Naive thymus-derived CD8-positive, alpha-beta T cell (primary cell): ENCODE results near the gene POLH. TPM values are rescaled to one million over a fixed set of nuclear protein-coding genes. Genes with fewer than 3 reads are reported as not detected.

Source experiments
- ATAC-seq, 2 donors: fragments of 150-1000 bp; cut with Tn5 transposase in 1 of 2; sonication (Bioruptor Pico), chemical (Tn5 transposase) in 1 of 2; 1 replicate in 1 of 2; 2 replicates in 1 of 2; pipeline ENCODE4 v1.10.0; 2021; ENCODE audit warnings: mild to moderate bottlenecking in 2 of 2, moderate library complexity in 2 of 2
- POLR2A ChIA-PET: fragments of 350-600 bp; sonication (Branson Sonifier 250); formaldehyde crosslinking; loops from one replicate; lab custom pipeline; 2021; ENCODE audit warnings: antibody characterized with exemption; lab: Charles Lee
- DNase-seq, 10 donors: peaks; one replicate each; pipeline versions ENCODE4 v3.0.0 to v3.0.0-alpha.2; 2020 to 2022
- H3K27ac Mint-ChIP-seq, 10 donors: one replicate each; pipeline ENCODE4 v1.8.0; 2020 to 2022; ENCODE audit warnings: mild to moderate bottlenecking in 10 of 10, mixed read lengths in 10 of 10, moderate library complexity in 4 of 10, inconsistent platforms in 1 of 10
- H3K27me3 Mint-ChIP-seq, 5 donors: one replicate each; pipeline ENCODE4 v1.8.0; 2021 to 2022; ENCODE audit warnings: mixed read lengths in 5 of 5
- H3K36me3 Mint-ChIP-seq, 3 donors: one replicate each; pipeline ENCODE4 v1.8.0; 2020 to 2022; ENCODE audit warnings: mixed read lengths in 3 of 3, mild to moderate bottlenecking in 2 of 3, inconsistent platforms in 1 of 3
- H3K4me1 Mint-ChIP-seq, 4 donors: one replicate each; pipeline ENCODE4 v1.8.0; 2021 to 2022; ENCODE audit warnings: mixed read lengths in 4 of 4
- H3K4me3 Mint-ChIP-seq, 10 donors: one replicate each; pipeline ENCODE4 v1.8.0; 2020 to 2022; ENCODE audit warnings: mild to moderate bottlenecking in 10 of 10, mixed read lengths in 10 of 10, moderate library complexity in 6 of 10, inconsistent platforms in 1 of 10
- H3K9me3 Mint-ChIP-seq, 9 donors: one replicate each; pipeline ENCODE4 v1.8.0; 2020 to 2022; ENCODE audit warnings: mixed read lengths in 9 of 9, mild to moderate bottlenecking in 3 of 9, inconsistent platforms in 1 of 9, moderate library complexity in 1 of 9
- polyA plus RNA-seq, 3 donors: library from polyadenylated mRNA; unstranded; fragments of 300-500 nt; fragmentation: Illumina TruSeq; gene quantifications; one replicate each; pipeline ENCODE4 v1.2.3, GENCODE V29; 2021
- total RNA-seq, 8 experiments: library from RNA in 2 of 8; stranded (reverse) in 2 of 8; gene quantifications; one replicate each; pipeline ENCODE4 v1.2.3 and lab custom pipeline; 2021 to 2026

Gene POLH
- total and polyA plus RNA-seq, 5 experiments from 2014 or later = 5.9 to 26.5 (median 18.9) TPM

- Mint-ChIP-seq H3K27me3 (no peaks in the 10 kb centered on the region), H3K9me3 (no peaks in the 10 kb centered on the region), H3K4me1 (peaks cover 0 to 12% (median 8%) of the 10 kb centered on the region in 4 donors), H3K27ac (peak overlapping the region in 4 of 10 donors; percentile 1 to 79 (median 60)), H3K4me3 (no peak overlapping the region), H3K36me3 (peaks cover 3 to 71% (median 13%) of the 10 kb centered on the region in 3 donors)
- POLR2A ChIA-PET = interaction anchor here (1.6 kb wide), 1 partner anchor 470 kb away, joined by 3 read pairs; no protein-coding TSS in a partner anchor
- DNase-seq (no peak), ATAC-seq (no peak)
Observed at GRCh38 chr6:43608807-43609206, 32.8 kb downstream of the POLH start.

GRCh38 chr6:43609402-43609801 lies 33.4 kb downstream of the POLH start:
- DNase-seq (no peak), ATAC-seq (no peak)
- peaks cover 0 to 12% (median 8%) of the 10 kb centered on the region in 4 donors for H3K4me1 Mint-ChIP-seq
- peaks cover 5 to 70% (median 10%) of the 10 kb centered on the region in 3 donors for H3K36me3 Mint-ChIP-seq
- H3K4me3 Mint-ChIP-seq = no peak overlapping the region
- POLR2A ChIA-PET = no interaction called here
- no peaks in the 10 kb centered on the region for H3K27me3 Mint-ChIP-seq
- peak overlapping the region in 2 of 10 donors; percentile 1 to 67 for H3K27ac Mint-ChIP-seq
- no peaks in the 10 kb centered on the region for H3K9me3 Mint-ChIP-seq

GRCh38 chr6:43610431-43610830 lies 34.4 kb downstream of the POLH start:
- Mint-ChIP-seq H3K27me3 (no peaks in the 10 kb centered on the region), H3K36me3 (peaks cover 5 to 69% (median 5%) of the 10 kb centered on the region in 3 donors), H3K9me3 (no peaks in the 10 kb centered on the region), H3K27ac (peak overlapping the region in 2 of 10 donors; percentile 30 to 86), H3K4me3 (no peak overlapping the region), H3K4me1 (peaks cover 0 to 12% (median 8%) of the 10 kb centered on the region in 4 donors)
- no peak for ATAC-seq
- DNase-seq = no peak
- POLR2A ChIA-PET = interaction anchor here (1.5 kb wide), 1 partner anchor 19 kb away, joined by 4 read pairs; the partner anchor contains the start of gene GTPBP2

- Mint-ChIP-seq H3K27ac (peak overlapping the region in 4 of 10 donors; percentile 9 to 85 (median 52)), H3K36me3 (peaks cover 4 to 47% (median 5%) of the 10 kb centered on the region in 3 donors), H3K27me3 (no peaks in the 10 kb centered on the region), H3K9me3 (no peaks in the 10 kb centered on the region), H3K4me1 (peaks cover 0 to 4% (median 1%) of the 10 kb centered on the region in 4 donors), H3K4me3 (no peak overlapping the region)
- ATAC-seq = no peak
- POLR2A ChIA-PET = interaction anchor here (0.9 to 1.6 kb wide), 3 partner anchors 12 to 55 kb away, joined by 3 to 6 read pairs (median 3); partner anchors contain the start of gene GTPBP2
- no peak for DNase-seq
Observed at GRCh38 chr6:43613721-43614395, 37.9 kb downstream of the POLH start.

GRCh38 chr6:43614396-43614730 lies 38.4 kb downstream of the POLH start:
- Mint-ChIP-seq H3K27me3 (no peaks in the 10 kb centered on the region), H3K4me3 (no peak overlapping the region), H3K36me3 (peaks cover 4 to 44% (median 5%) of the 10 kb centered on the region in 3 donors), H3K27ac (no peak overlapping the region), H3K9me3 (no peaks in the 10 kb centered on the region), H3K4me1 (peaks cover 0 to under 1% (median 0%) of the 10 kb centered on the region in 4 donors)
- DNase-seq = no peak
- no peak for ATAC-seq
- POLR2A ChIA-PET = interaction anchor here (0.9 to 1.6 kb wide), 3 partner anchors 12 to 55 kb away, joined by 3 to 6 read pairs (median 3); partner anchors contain the start of gene GTPBP2

GRCh38 chr6:43616725-43617472 lies 40.9 kb downstream of the POLH start:
- Mint-ChIP-seq H3K27me3 (no peaks in the 10 kb centered on the region), H3K27ac (peak overlapping the region in 5 of 10 donors; percentile 25 to 72 (median 57)), H3K36me3 (peaks cover 5 to 43% (median 7%) of the 10 kb centered on the region in 3 donors), H3K4me3 (no peak overlapping the region), H3K4me1 (peaks cover 0 to under 1% (median 0%) of the 10 kb centered on the region in 4 donors), H3K9me3 (no peaks in the 10 kb centered on the region)
- DNase-seq (no peak), ATAC-seq (no peak)
- POLR2A ChIA-PET = interaction anchor here (0.7 kb wide), 2 partner anchors 43 to 418 kb away, joined by 3 read pairs; no protein-coding TSS in a partner anchor

- POLR2A ChIA-PET = no interaction called here
- H3K4me1 Mint-ChIP-seq = peaks cover under 1 to 11% (median 5%) of the 10 kb centered on the region in 4 donors
- no peak for DNase-seq
Observed at GRCh38 chr6:43621078-43621835, 45.3 kb downstream of the POLH start.

GRCh38 chr6:43621836-43622180 lies 45.8 kb downstream of the POLH start:
- Mint-ChIP-seq H3K36me3 (peaks cover 0 to 57% (median 5%) of the 10 kb centered on the region in 3 donors), H3K27me3 (no peaks in the 10 kb centered on the region), H3K4me1 (peaks cover 5 to 17% (median 10%) of the 10 kb centered on the region in 4 donors), H3K4me3 (no peak overlapping the region), H3K9me3 (no peaks in the 10 kb centered on the region), H3K27ac (peak overlapping the region in 3 of 10 donors; percentile 12 to 63 (median 40))
- ATAC-seq (no peak), DNase-seq (no peak)
- POLR2A ChIA-PET = no interaction called here

More at GRCh38 chr6:43621078-43621835, 45.3 kb downstream of the POLH start:
- no peak for ATAC-seq
- Mint-ChIP-seq H3K9me3 (no peaks in the 10 kb centered on the region), H3K27ac (peak overlapping the region in 3 of 10 donors; percentile 40 to 62 (median 47)), H3K36me3 (peaks cover 0 to 55% (median 5%) of the 10 kb centered on the region in 3 donors), H3K27me3 (no peaks in the 10 kb centered on the region), H3K4me3 (no peak overlapping the region)

- Mint-ChIP-seq H3K27ac (peak overlapping the region in 5 of 10 donors; percentile 12 to 66 (median 43)), H3K36me3 (peaks cover 0 to 60% (median 5%) of the 10 kb centered on the region in 3 donors), H3K4me3 (no peak overlapping the region), H3K27me3 (no peaks in the 10 kb centered on the region), H3K9me3 (no peaks in the 10 kb centered on the region), H3K4me1 (peaks cover 13 to 24% (median 15%) of the 10 kb centered on the region in 4 donors)
- DNase-seq (no peak), ATAC-seq (no peak)
- POLR2A ChIA-PET = no interaction called here
Observed at GRCh38 chr6:43622541-43622940, 46.6 kb downstream of the POLH start.

GRCh38 chr6:43623880-43624785 lies 48.1 kb downstream of the POLH start:
- Mint-ChIP-seq H3K9me3 (no peaks in the 10 kb centered on the region), H3K4me3 (no peak overlapping the region), H3K4me1 (peaks cover 19 to 36% (median 26%) of the 10 kb centered on the region in 4 donors), H3K36me3 (peaks cover 0 to 60% (median 5%) of the 10 kb centered on the region in 3 donors), H3K27ac (peak overlapping the region in 2 of 10 donors; percentile 58 to 71), H3K27me3 (no peaks in the 10 kb centered on the region)
- POLR2A ChIA-PET = no interaction called here
- DNase-seq = no peak
- ATAC-seq = no peak

- Mint-ChIP-seq H3K4me3 (no peak overlapping the region), H3K27me3 (no peaks in the 10 kb centered on the region), H3K9me3 (no peaks in the 10 kb centered on the region), H3K36me3 (peaks cover 0 to 60% (median 5%) of the 10 kb centered on the region in 3 donors), H3K27ac (peak overlapping the region in 2 of 10 donors; percentile 11 to 75), H3K4me1 (peaks cover 21 to 42% (median 28%) of the 10 kb centered on the region in 4 donors)
- POLR2A ChIA-PET = no interaction called here
- no peak for DNase-seq
- ATAC-seq = no peak
Observed at GRCh38 chr6:43624786-43625288, 48.9 kb downstream of the POLH start.
